Ureter (tissue), 1 donor: Measurements from ENCODE around the gene KCNQ5. TPM values are rescaled to one million over a fixed set of nuclear protein-coding genes. Genes with fewer than 3 reads are reported as not detected.

Source experiments
- DNase-seq: peaks from one replicate; pipeline ENCODE4 v3.0.0-alpha.2; 2020; ENCODE audit warnings: low spot score
- total RNA-seq: library from RNA; stranded (reverse); gene quantifications from one replicate; pipeline ENCODE4 v1.2.4, GENCODE V29; 2023
- donor health status: DM: yes; HTN: yes; CAD: no.

KCNQ5 gene
- total RNA-seq, 1 donor from 2014 or later = 1.8 TPM

GRCh38 chr6:72675396-72675795 is 53.5 kb downstream of the KCNQ5 start:
- DNase-seq = no peak

GRCh38 chr6:72676995-72677394 is 55.1 kb downstream of the KCNQ5 start:
- DNase-seq = no peak

- no peak for DNase-seq
Measured at GRCh38 chr6:72677740-72678139, 55.9 kb downstream of the KCNQ5 start.

- DNase-seq = no peak
Measured at GRCh38 chr6:72683797-72684196, 61.9 kb downstream of the KCNQ5 start.

- no peak for DNase-seq
Measured at GRCh38 chr6:72689107-72689954, 67.5 kb downstream of the KCNQ5 start.

- no peak for DNase-seq
Measured at GRCh38 chr6:72691249-72691648, 69.4 kb downstream of the KCNQ5 start.

- DNase-seq = no peak
Measured at GRCh38 chr6:72696055-72696454, 74.2 kb downstream of the KCNQ5 start.

- DNase-seq = no peak
Measured at GRCh38 chr6:72699159-72699558, 77.3 kb downstream of the KCNQ5 start.

- no peak for DNase-seq
Measured at GRCh38 chr6:72702421-72702820, 80.6 kb downstream of the KCNQ5 start.

GRCh38 chr6:72703093-72703492 is 81.2 kb downstream of the KCNQ5 start:
- DNase-seq = no peak

- no peak for DNase-seq
Measured at GRCh38 chr6:72704979-72705378, 83.1 kb downstream of the KCNQ5 start.

GRCh38 chr6:72709431-72709830 is 87.6 kb downstream of the KCNQ5 start:
- DNase-seq = no peak

- no peak for DNase-seq
Measured at GRCh38 chr6:72711731-72712130, 89.9 kb downstream of the KCNQ5 start.

GRCh38 chr6:72712910-72713309 is 91.0 kb downstream of the KCNQ5 start:
- no peak for DNase-seq

GRCh38 chr6:72715119-72715518 is 93.3 kb downstream of the KCNQ5 start:
- DNase-seq = no peak

GRCh38 chr6:72716916-72717315 is 95.1 kb downstream of the KCNQ5 start:
- no peak for DNase-seq

- no peak for DNase-seq
Measured at GRCh38 chr6:72720464-72720863, 98.6 kb downstream of the KCNQ5 start.

- DNase-seq = no peak
Measured at GRCh38 chr6:72721346-72721745, 99.5 kb downstream of the KCNQ5 start.

- no peak for DNase-seq
Measured at GRCh38 chr6:72724545-72724944, 102.7 kb downstream of the KCNQ5 start.

- no peak for DNase-seq
Measured at GRCh38 chr6:72728706-72729343, 107.0 kb downstream of the KCNQ5 start.

GRCh38 chr6:72733045-72733444 is 111.2 kb downstream of the KCNQ5 start:
- DNase-seq = no peak

GRCh38 chr6:72738091-72738490 is 116.2 kb downstream of the KCNQ5 start:
- DNase-seq = no peak

- DNase-seq = no peak
Measured at GRCh38 chr6:72739368-72739779, 117.5 kb downstream of the KCNQ5 start.
